Activated CD4-positive, CD25-positive, alpha-beta regulatory T cell (primary cell): ENCODE measurements around the gene WDR86.

Experiments used
- DNase-seq, 4 experiments: peaks; one replicate each; lab custom pipeline; 2025; lab: John Stamatoyannopoulos, UW

Gene WDR86

GRCh38 chr7:151427705-151428377, 18.0 kb upstream of the WDR86 start:
- no peak for DNase-seq

- DNase-seq, result no peak
These were observed 17.3 kb upstream of the WDR86 start for GRCh38 chr7:151426904-151427704.

GRCh38 chr7:151426441-151426903, 16.6 kb upstream of the WDR86 start:
- DNase-seq, result no peak

GRCh38 chr7:151425670-151426440, 16.0 kb upstream of the WDR86 start:
- DNase-seq, result no peak

GRCh38 chr7:151424799-151425198, 15.0 kb upstream of the WDR86 start:
- no peak for DNase-seq

GRCh38 chr7:151423936-151424335, 14.1 kb upstream of the WDR86 start:
- DNase-seq, result no peak

- no peak for DNase-seq
These were observed 13.4 kb upstream of the WDR86 start for GRCh38 chr7:151423226-151423625.

GRCh38 chr7:151422212-151422611, 12.4 kb upstream of the WDR86 start:
- DNase-seq, result no peak

- DNase-seq, result no peak
These were observed 10.3 kb upstream of the WDR86 start for GRCh38 chr7:151420144-151420543.

GRCh38 chr7:151416941-151417315, 7.1 kb upstream of the WDR86 start:
- no peak for DNase-seq

- no peak for DNase-seq
These were observed 6.5 kb upstream of the WDR86 start for GRCh38 chr7:151416112-151416940.

- DNase-seq, result no peak
These were observed 5.7 kb upstream of the WDR86 start for GRCh38 chr7:151415375-151416105.

GRCh38 chr7:151413241-151413640, 3.4 kb upstream of the WDR86 start:
- DNase-seq, result no peak

- no peak for DNase-seq
These were observed 2.5 kb upstream of the WDR86 start for GRCh38 chr7:151412318-151412717.

- no peak for DNase-seq
These were observed 1.7 kb upstream of the WDR86 start for GRCh38 chr7:151411551-151411950.

- DNase-seq, result no peak
These were observed 860 bp upstream of the WDR86 start for GRCh38 chr7:151410405-151411390.

- no peak for DNase-seq
These were observed 785 bp downstream of the WDR86 start for GRCh38 chr7:151408839-151409666.

GRCh38 chr7:151408498-151408838, 1.4 kb downstream of the WDR86 start:
- DNase-seq, result no peak
